PC-3 (cell line): ENCODE results near the gene NOSIP. TPM values are rescaled to one million over a fixed set of nuclear protein-coding genes. Genes with fewer than 3 reads are reported as not detected.

Source experiments
- ATAC-seq: fragments of 200-7000 bp; cut with Tn5 transposase; 2 replicates; pipeline ENCODE4 v1.9.1; 2020; ENCODE audit warnings: mild to moderate bottlenecking, moderate library complexity
- BruUV-seq: library from RNA; stranded (reverse); fragments of 400-500 nt; replicated peaks from 2 replicates; lab custom pipeline; 2021; lab: Mats Ljungman, UMichigan
- CTCF ChIA-PET: fragments of 300-600 bp; sonication (Branson Sonifier 250); formaldehyde crosslinking; loops from one replicate; lab custom pipeline; 2022; ENCODE audit warnings: antibody characterized with exemption; lab: Charles Lee
- POLR2A ChIA-PET: fragments of 300-600 bp; sonication (Branson Sonifier 250); formaldehyde crosslinking; loops from one replicate; lab custom pipeline; 2022; ENCODE audit warnings: antibody characterized with exemption; ENCODE audit not compliant: unreplicated experiment; lab: Charles Lee
- DNase-seq: peaks from one replicate; pipeline ENCODE4 v3.0.0-alpha.2; 2015
- H2AFZ ChIP-seq: fragments of 300-600 bp; sonication (generic); 2 replicates; pipeline ENCODE4 v1.6.0; 2016; ENCODE audit warnings: antibody characterized with exemption, low read length
- H3F3A ChIP-seq: fragments of 300-600 bp; sonication (generic); one replicate; pipeline ENCODE4 v1.6.0; 2017; ENCODE audit warnings: antibody characterized with exemption, low read length, control low read depth, mild to moderate bottlenecking; ENCODE audit not compliant: unreplicated experiment
- H3K27ac ChIP-seq: fragments of 300-600 bp; sonication (generic); 2 replicates; pipeline ENCODE4 v1.5.1; 2016; ENCODE audit warnings: mild to moderate bottlenecking, low read length
- H3K27me3 ChIP-seq: fragments of 300-600 bp; sonication (generic); 2 replicates; pipeline ENCODE4 v1.6.1; 2016; ENCODE audit warnings: low read length, mixed read lengths
- H3K36me3 ChIP-seq: fragments of 300-600 bp; sonication (generic); 2 replicates; pipeline ENCODE4 v1.6.1; 2016; ENCODE audit warnings: low read depth, mixed run types, low read length, mixed read lengths
- H3K4me1 ChIP-seq: fragments of 300-600 bp; sonication (generic); 2 replicates; pipeline ENCODE4 v1.5.1; 2016; ENCODE audit warnings: low read length; ENCODE audit not compliant: insufficient read depth
- H3K4me2 ChIP-seq: fragments of 300-600 bp; sonication (generic); 2 replicates; pipeline ENCODE4 v1.6.0; 2016; ENCODE audit warnings: low read length
- H3K4me3 ChIP-seq: fragments of 300-600 bp; sonication (generic); 2 replicates; pipeline ENCODE4 v1.5.1; 2016; ENCODE audit warnings: mild to moderate bottlenecking, low read length, mixed read lengths
- H3K79me2 ChIP-seq: fragments of 300-600 bp; sonication (generic); 2 replicates; pipeline ENCODE4 v1.6.1; 2017; ENCODE audit warnings: low read length, mixed read lengths
- H3K9ac ChIP-seq: fragments of 300-600 bp; sonication (generic); 2 replicates; pipeline ENCODE4 v1.6.0; 2016; ENCODE audit warnings: mild to moderate bottlenecking, low read length
- H3K9me2 ChIP-seq: fragments of 300-600 bp; sonication (generic); replicated peaks from 2 replicates; pipeline ENCODE4 v1.6.1; 2016; ENCODE audit warnings: mixed run types, low read length, mixed read lengths
- H3K9me3 ChIP-seq: fragments of 300-600 bp; sonication (generic); 2 replicates; pipeline ENCODE4 v1.6.1; 2016; ENCODE audit warnings: low read length, mixed read lengths
- H4K20me1 ChIP-seq: fragments of 300-600 bp; sonication (generic); 2 replicates; pipeline ENCODE4 v1.6.1; 2016; ENCODE audit warnings: low read length, mixed read lengths
- CTCF ChIP-seq: fragments of 300-600 bp; sonication (generic); conservative IDR thresholded peaks from 2 replicates; pipeline ENCODE4 v1.5.1; 2017; ENCODE audit warnings: antibody characterized with exemption, low read depth, mild to moderate bottlenecking, low read length
- EZH2 ChIP-seq: fragments of 300-600 bp; sonication (generic); IDR thresholded peaks from one replicate; pipeline ENCODE4 v1.6.1; 2017; ENCODE audit warnings: antibody characterized with exemption, mild to moderate bottlenecking, low read length; ENCODE audit not compliant: unreplicated experiment
- EZH2phosphoT487 ChIP-seq: fragments of 300-600 bp; sonication (generic); IDR thresholded peaks from 2 replicates; pipeline ENCODE4 v1.6.1; 2018; ENCODE audit warnings: mild to moderate bottlenecking, antibody characterized with exemption, low read length, borderline replicate concordance
- intact Hi-C: fragments of 100-400 bp; cut with micrococcal nuclease; formaldehyde crosslinking; loops from 2 replicates; pipeline ENCODE4 v1.9.0; 2023
- total RNA-seq: library from RNA; depleted of rRNA; stranded (reverse); fragments of >200 nt; gene quantifications from 2 replicates; pipeline ENCODE4 v1.2.3, GENCODE V29; 2014

The NOSIP gene
- total RNA-seq, 1 experiment from 2014 or later, result 195 TPM

GRCh38 chr19:49551531-49551930 is 28.8 kb downstream of the NOSIP start:
- Histone ChIP-seq H3K4me2 (no peak overlapping the region), H3K4me3 (no peak overlapping the region), H3K9me2 (no peaks in the 10 kb centered on the region), H3K36me3 (peaks cover 13% of the 10 kb centered on the region; the same call in 1 of the 2 replicates), H3K27me3 (no peaks in the 10 kb centered on the region), H2AFZ (no peak overlapping the region), H3K9ac (no peak overlapping the region), H4K20me1 (no peaks in the 10 kb centered on the region), H3K79me2 (no peaks in the 10 kb centered on the region), H3K27ac (no peak overlapping the region), H3K4me1 (peaks cover 18% of the 10 kb centered on the region), H3K9me3 (no peaks in the 10 kb centered on the region), H3F3A (no peaks in the 10 kb centered on the region)
- ATAC-seq, result no peak
- CTCF ChIA-PET, result interaction anchor here (0.5 kb wide), 1 partner anchor 107 kb away, joined by 18 read pairs; no protein-coding TSS in a partner anchor
- no peak for TF ChIP-seq EZH2
- no peak for TF ChIP-seq CTCF
- no peak for TF ChIP-seq EZH2phosphoT487
- BruUV-seq, result no TSS peak
- intact Hi-C loops, result no loop called here
- POLR2A ChIA-PET, result no interaction called here
- no peak for DNase-seq

- no peaks in the 10 kb centered on the region for H3F3A ChIP-seq
- H3K36me3 ChIP-seq, result no peaks in the 10 kb centered on the region
- POLR2A ChIA-PET, result no interaction called here
- H3K4me2 ChIP-seq, result no peak overlapping the region
- no peak overlapping the region for H3K27ac ChIP-seq
- no peak for ATAC-seq
- intact Hi-C loops, result no loop called here
- no TSS peak for BruUV-seq
- no peak overlapping the region for H2AFZ ChIP-seq
- TF ChIP-seq EZH2 (no peak), CTCF (no peak)
- no peaks in the 10 kb centered on the region for H3K9me3 ChIP-seq
- DNase-seq, result no peak
- no peaks in the 10 kb centered on the region for H3K9me2 ChIP-seq
- H4K20me1 ChIP-seq, result no peaks in the 10 kb centered on the region
- peaks cover 15% of the 10 kb centered on the region for H3K4me1 ChIP-seq
- CTCF ChIA-PET, result interaction anchor here (0.6 kb wide), 1 partner anchor 14 kb away, joined by 6 read pairs; no protein-coding TSS in a partner anchor
- no peak overlapping the region for H3K4me3 ChIP-seq
- H3K9ac ChIP-seq, result no peak overlapping the region
- H3K27me3 ChIP-seq, result no peaks in the 10 kb centered on the region
- no peaks in the 10 kb centered on the region for H3K79me2 ChIP-seq
Observed at GRCh38 chr19:49549045-49549444, 31.3 kb downstream of the NOSIP start.
